Naive B cell (primary cell): ENCODE data around the gene PHLDB3. TPM values are rescaled to one million over a fixed set of nuclear protein-coding genes. Genes with fewer than 3 reads are reported as not detected.
A peak's percentile ranks its signal among the peaks of the same experiment; 100 is the strongest.
"Not testable (repeated sequence)": the region's sequence is repeated elsewhere in the genome, so short reads cannot be mapped to it uniquely, and the experiment has no call there.

Experiments used
- ATAC-seq, 2 donors: fragments of 150-1000 bp; cut with Tn5 transposase; 2 replicates each; pipeline ENCODE4 v1.10.0; 2021; ENCODE audit warnings: low read depth in 2 of 2, mild to moderate bottlenecking in 2 of 2, moderate library complexity in 2 of 2
- DNase-seq: peaks from one replicate; pipeline ENCODE4 v3.0.0; 2022
- H3K27ac Mint-ChIP-seq, 6 donors: one replicate each; pipeline ENCODE4 v1.8.0; 2020 to 2022; ENCODE audit warnings: mild to moderate bottlenecking in 6 of 6, mixed read lengths in 6 of 6, moderate library complexity in 5 of 6, inconsistent platforms in 2 of 6
- H3K27me3 Mint-ChIP-seq, 3 donors: one replicate each; pipeline ENCODE4 v1.8.0; 2021 to 2022; ENCODE audit warnings: mixed read lengths in 3 of 3, mild to moderate bottlenecking in 1 of 3
- H3K36me3 Mint-ChIP-seq, 2 donors: one replicate each; pipeline ENCODE4 v1.8.0; 2020 to 2022; ENCODE audit warnings: mixed read lengths in 2 of 2, inconsistent platforms in 1 of 2, mild to moderate bottlenecking in 1 of 2
- H3K4me1 Mint-ChIP-seq, 3 donors: one replicate each; pipeline ENCODE4 v1.8.0; 2020 to 2022; ENCODE audit warnings: mixed read lengths in 3 of 3, inconsistent platforms in 1 of 3, mild to moderate bottlenecking in 1 of 3, moderate library complexity in 1 of 3
- H3K4me3 Mint-ChIP-seq, 8 donors: one replicate each; pipeline ENCODE4 v1.8.0; 2020 to 2022; ENCODE audit warnings: mild to moderate bottlenecking in 8 of 8, mixed read lengths in 8 of 8, moderate library complexity in 8 of 8, inconsistent platforms in 2 of 8
- H3K9me3 Mint-ChIP-seq, 7 donors: one replicate each; pipeline ENCODE4 v1.8.0; 2020 to 2022; ENCODE audit warnings: mixed read lengths in 7 of 7, mild to moderate bottlenecking in 5 of 7, inconsistent platforms in 2 of 7, moderate library complexity in 1 of 7
- polyA plus RNA-seq, 6 donors: library from polyadenylated mRNA; unstranded; fragments of 300-500 nt; fragmentation: Illumina TruSeq; gene quantifications; one replicate each; pipeline ENCODE4 v1.2.3, GENCODE V29; 2021; ENCODE audit warnings: low read depth in 6 of 6

Gene PHLDB3
- polyA plus RNA-seq, 6 donors from 2014 or later = 0.26 to 4.2 (median 2.5) TPM

GRCh38 chr19:43437712-43438111 is 66.8 kb downstream of the PHLDB3 start:
- DNase-seq = no peak
- peak overlapping the region in 1 of 8 donors; percentile 47 for H3K4me3 Mint-ChIP-seq
- peaks cover 18 to 44% (median 38%) of the 10 kb centered on the region in 3 donors for H3K4me1 Mint-ChIP-seq
- no peaks in the 10 kb centered on the region for H3K27me3 Mint-ChIP-seq
- H3K9me3 Mint-ChIP-seq = no peaks in the 10 kb centered on the region
- no peak for ATAC-seq
- no peaks in the 10 kb centered on the region for H3K36me3 Mint-ChIP-seq
- peak overlapping the region; percentile 21 to 82 (median 68) for H3K27ac Mint-ChIP-seq

- not testable (repeated sequence) for ATAC-seq
These were observed 67.3 kb downstream of the PHLDB3 start for GRCh38 chr19:43437284-43437683.

GRCh38 chr19:43435775-43436174 is 68.8 kb downstream of the PHLDB3 start:
- no peak for ATAC-seq
- peaks cover 23 to 43% (median 42%) of the 10 kb centered on the region in 3 donors for H3K4me1 Mint-ChIP-seq
- H3K4me3 Mint-ChIP-seq = no peak overlapping the region

More at GRCh38 chr19:43437284-43437683, 67.3 kb downstream of the PHLDB3 start:
- DNase-seq, H3K9me3 Mint-ChIP-seq, H3K27me3 Mint-ChIP-seq, H3K36me3 Mint-ChIP-seq: not testable (repeated sequence)
- Mint-ChIP-seq H3K4me3 (peak overlapping the region in 1 of 8 donors; percentile 47), H3K4me1 (peaks cover 20 to 45% (median 40%) of the 10 kb centered on the region in 3 donors), H3K27ac (peak overlapping the region in 5 of 6 donors; percentile 50 to 82 (median 69))

GRCh38 chr19:43433689-43434088 is 70.9 kb downstream of the PHLDB3 start:
- DNase-seq (no peak), ATAC-seq (no peak)
- Mint-ChIP-seq H3K27me3 (peaks cover 0 to 5% (median 0%) of the 10 kb centered on the region in 3 donors), H3K4me1 (peaks cover 25 to 30% (median 25%) of the 10 kb centered on the region in 3 donors), H3K4me3 (no peak overlapping the region), H3K9me3 (no peaks in the 10 kb centered on the region), H3K27ac (peak overlapping the region in 1 of 6 donors; percentile 27), H3K36me3 (no peaks in the 10 kb centered on the region)

More at GRCh38 chr19:43435775-43436174, 68.8 kb downstream of the PHLDB3 start:
- H3K36me3 Mint-ChIP-seq = no peaks in the 10 kb centered on the region
- no peak for DNase-seq
- no peaks in the 10 kb centered on the region for H3K27me3 Mint-ChIP-seq
- no peaks in the 10 kb centered on the region for H3K9me3 Mint-ChIP-seq
- H3K27ac Mint-ChIP-seq = peak overlapping the region in 4 of 6 donors; percentile 8 to 92 (median 40)

- DNase-seq (no peak), ATAC-seq (no peak)
- no peak overlapping the region for H3K4me3 Mint-ChIP-seq
- no peaks in the 10 kb centered on the region for H3K36me3 Mint-ChIP-seq
- peaks cover 0 to 5% (median 4%) of the 10 kb centered on the region in 3 donors for H3K27me3 Mint-ChIP-seq
- H3K4me1 Mint-ChIP-seq = peaks cover 21 to 30% (median 22%) of the 10 kb centered on the region in 3 donors
- peak overlapping the region in 2 of 6 donors; percentile 27 to 54 for H3K27ac Mint-ChIP-seq
- no peaks in the 10 kb centered on the region for H3K9me3 Mint-ChIP-seq
These were observed 71.2 kb downstream of the PHLDB3 start for GRCh38 chr19:43433358-43433673.

- Mint-ChIP-seq H3K4me3 (no peak overlapping the region), H3K27ac (no peak overlapping the region), H3K9me3 (no peaks in the 10 kb centered on the region), H3K4me1 (peaks cover 10 to 22% (median 13%) of the 10 kb centered on the region in 3 donors), H3K36me3 (no peaks in the 10 kb centered on the region), H3K27me3 (peaks cover 0 to 13% (median 5%) of the 10 kb centered on the region in 3 donors)
- no peak for DNase-seq
- ATAC-seq = no peak
These were observed 73.6 kb downstream of the PHLDB3 start for GRCh38 chr19:43430976-43431375.

- peaks cover 10 to 17% (median 14%) of the 10 kb centered on the region in 3 donors for H3K4me1 Mint-ChIP-seq
- DNase-seq (no peak), ATAC-seq (peak in 1 of 2 donors; percentile 65)
- no peaks in the 10 kb centered on the region for H3K9me3 Mint-ChIP-seq
- peak overlapping the region in 1 of 8 donors; percentile 47 for H3K4me3 Mint-ChIP-seq
- H3K27ac Mint-ChIP-seq = no peak overlapping the region
- no peaks in the 10 kb centered on the region for H3K36me3 Mint-ChIP-seq
- H3K27me3 Mint-ChIP-seq = peaks cover 2 to 13% (median 5%) of the 10 kb centered on the region in 3 donors
These were observed 74.3 kb downstream of the PHLDB3 start for GRCh38 chr19:43430142-43430710.

GRCh38 chr19:43429395-43429794 is 75.2 kb downstream of the PHLDB3 start:
- Mint-ChIP-seq H3K4me3 (peak overlapping the region in 1 of 8 donors; percentile 0), H3K4me1 (peaks cover 10 to 17% (median 14%) of the 10 kb centered on the region in 3 donors), H3K9me3 (no peaks in the 10 kb centered on the region), H3K27ac (no peak overlapping the region), H3K36me3 (no peaks in the 10 kb centered on the region), H3K27me3 (peaks cover 9 to 13% (median 11%) of the 10 kb centered on the region in 3 donors)
- DNase-seq = no peak
- ATAC-seq = no peak

- Mint-ChIP-seq H3K27me3 (peaks cover 17 to 19% (median 18%) of the 10 kb centered on the region in 3 donors), H3K9me3 (no peaks in the 10 kb centered on the region), H3K27ac (peak overlapping the region in 2 of 6 donors; percentile 10 to 52), H3K4me1 (peaks cover 3 to 6% (median 6%) of the 10 kb centered on the region in 3 donors), H3K36me3 (no peaks in the 10 kb centered on the region), H3K4me3 (no peak overlapping the region)
- DNase-seq = no peak
- ATAC-seq = no peak
These were observed 78.8 kb downstream of the PHLDB3 start for GRCh38 chr19:43425567-43426392.

Other genes starting within 250 kb of the PHLDB3 start
- not detected for gene PSG9, start 235.2 kb downstream of the PHLDB3 start, polyA plus RNA-seq
- under 1 TPM in 1 of 6 donors, not detected in 5; 0.28 TPM for gene CD177, start 151.1 kb downstream of the PHLDB3 start, polyA plus RNA-seq
- gene TEX101, start 89.9 kb downstream of the PHLDB3 start, polyA plus RNA-seq = not detected
- gene LYPD3, start 39.1 kb downstream of the PHLDB3 start, polyA plus RNA-seq = under 1 TPM in 4 of 6 donors, not detected in 2; 0.24 to 0.90 (median 0.45) TPM
- gene ETHE1, start 22.5 kb upstream of the PHLDB3 start, polyA plus RNA-seq = 10 to 100 TPM; 15.5 to 30.7 (median 24.0) TPM
- gene ZNF575, start 28.4 kb upstream of the PHLDB3 start, polyA plus RNA-seq = 1 to 10 TPM in 4 of 6 donors, under 1 TPM in 2; 0.39 to 2.2 (median 1.6) TPM
- 10 to 100 TPM; 24.4 to 32.4 (median 29.6) TPM for gene XRCC1, start 70.8 kb upstream of the PHLDB3 start, polyA plus RNA-seq
- 1 to 10 TPM in 5 of 6 donors, not detected in 1; 1.1 to 2.6 (median 2.0) TPM for gene PINLYP, start 71.1 kb upstream of the PHLDB3 start, polyA plus RNA-seq
- 1 to 10 TPM in 4 of 6 donors, under 1 TPM in 1, not detected in 1; 0.93 to 2.4 (median 1.3) TPM for gene IRGQ, start 91.4 kb upstream of the PHLDB3 start, polyA plus RNA-seq
- gene ZNF576, start 91.8 kb upstream of the PHLDB3 start, polyA plus RNA-seq = 10 to 100 TPM in 3 of 6 donors, 1 to 10 TPM in 3; 2.3 to 13.6 (median 10.1) TPM
- under 1 TPM in 3 of 6 donors, not detected in 3; 0.24 to 0.73 (median 0.25) TPM for gene SRRM5, start 107.3 kb upstream of the PHLDB3 start, polyA plus RNA-seq
- gene ZNF428, start 114.9 kb upstream of the PHLDB3 start, polyA plus RNA-seq = 10 to 100 TPM in 4 of 6 donors, 1 to 10 TPM in 2; 8.2 to 18.4 (median 11.1) TPM
- under 1 TPM in 4 of 6 donors, not detected in 2; 0.12 to 0.22 (median 0.19) TPM for gene CADM4, start 135.1 kb upstream of the PHLDB3 start, polyA plus RNA-seq
- 1 to 10 TPM in 1 of 6 donors, under 1 TPM in 4, not detected in 1; 0.37 to 1.1 (median 0.84) TPM for gene PLAUR, start 165.4 kb upstream of the PHLDB3 start, polyA plus RNA-seq
- not detected for gene IRGC, start 211.3 kb upstream of the PHLDB3 start, polyA plus RNA-seq